Measurements from ENCODE around the gene CPA2.

The CPA2 gene

GRCh38 chr7:130302649-130303048 lies 36.0 kb downstream of the CPA2 start:
- no peak overlapping the region for H4K91ac ChIP-seq (ENCODE audit: low read depth, low read length, poor library complexity)
- peaks cover 5 to 9% of the 10 kb centered on the region in 2 donors for H3K4me1 ChIP-seq (ENCODE audit: control insufficient read depth in 2 of 2, insufficient read depth in 1 of 2, low read depth in 1 of 2, low read length in 2 of 2)
- peaks cover 0 to 3% of the 10 kb centered on the region in 2 donors for H3K9me3 ChIP-seq (replicated peaks in 1 of 2; ENCODE audit: control insufficient read depth in 2 of 2, insufficient read depth in 1 of 2, low read depth in 1 of 2, low read length in 2 of 2)
- no peak overlapping the region for H2AFZ ChIP-seq (ENCODE audit: low read length)
- H3K9ac ChIP-seq (ENCODE audit: low read depth, low read length, poor library complexity), result no peak overlapping the region
- no peak overlapping the region for H2AK5ac ChIP-seq (ENCODE audit: low read depth, low read length)
- no peaks in the 10 kb centered on the region for H3K79me1 ChIP-seq (ENCODE audit: low read depth, low read length)
- H3K18ac ChIP-seq (ENCODE audit: low read length), result no peak overlapping the region
- no peak overlapping the region for H3K14ac ChIP-seq (ENCODE audit: low read length)
- no peak overlapping the region for H4K8ac ChIP-seq (ENCODE audit: low read depth, low read length)
- H2BK15ac ChIP-seq (ENCODE audit: low read length), result no peak overlapping the region
- H3K4me2 ChIP-seq (ENCODE audit: insufficient read depth, low read length, poor library complexity, severe bottlenecking), result no peak overlapping the region
- no peak overlapping the region for H2BK5ac ChIP-seq (ENCODE audit: low read length)
- H3K36me3 ChIP-seq (replicated peaks in 1 of 2; ENCODE audit: control insufficient read depth in 2 of 2, insufficient read depth in 2 of 2, low read length in 2 of 2), result no peaks in the 10 kb centered on the region
- no peak overlapping the region for H3K4me3 ChIP-seq (ENCODE audit: low read length in 2 of 2)
- H3K27me3 ChIP-seq (ENCODE audit: control insufficient read depth in 3 of 3, insufficient read depth in 3 of 3, low read depth in 1 of 3, low read length in 3 of 3), result no peaks in the 10 kb centered on the region
- H3K4ac ChIP-seq (ENCODE audit: low read length), result no peak overlapping the region
- no peak for DNase-seq (ENCODE audit: low spot score)
- no peak overlapping the region for H2BK120ac ChIP-seq (ENCODE audit: low read depth, low read length)
- H3K23ac ChIP-seq (ENCODE audit: low read depth, low read length, poor library complexity), result no peak overlapping the region
- no peak overlapping the region for H3K27ac ChIP-seq (replicated peaks; ENCODE audit: low read length)
- H2BK12ac ChIP-seq (ENCODE audit: low read length), result no peak overlapping the region

GRCh38 chr7:130303127-130303526 lies 36.5 kb downstream of the CPA2 start:
- Histone ChIP-seq H2AFZ (ENCODE audit: low read length) (no peak overlapping the region), H3K79me1 (ENCODE audit: low read depth, low read length) (no peaks in the 10 kb centered on the region)

GRCh38 chr7:130303551-130303950 lies 36.9 kb downstream of the CPA2 start:
- Histone ChIP-seq H2BK5ac (ENCODE audit: low read length) (no peak overlapping the region), H4K8ac (ENCODE audit: low read depth, low read length) (no peak overlapping the region), H2AFZ (ENCODE audit: low read length) (no peak overlapping the region), H3K4ac (ENCODE audit: low read length) (no peak overlapping the region), H2BK15ac (ENCODE audit: low read length) (no peak overlapping the region), H3K14ac (ENCODE audit: low read length) (no peak overlapping the region), H3K27me3 (ENCODE audit: control insufficient read depth in 3 of 3, insufficient read depth in 3 of 3, low read depth in 1 of 3, low read length in 3 of 3) (no peaks in the 10 kb centered on the region), H4K91ac (ENCODE audit: low read depth, low read length, poor library complexity) (no peak overlapping the region), H3K27ac (replicated peaks; ENCODE audit: low read length) (no peak overlapping the region), H3K79me1 (ENCODE audit: low read depth, low read length) (no peaks in the 10 kb centered on the region), H2AK5ac (ENCODE audit: low read depth, low read length) (no peak overlapping the region), H3K4me3 (ENCODE audit: low read length in 2 of 2) (no peak overlapping the region), H2BK120ac (ENCODE audit: low read depth, low read length) (no peak overlapping the region), H3K9ac (ENCODE audit: low read depth, low read length, poor library complexity) (no peak overlapping the region), H3K9me3 (replicated peaks in 1 of 2; ENCODE audit: control insufficient read depth in 2 of 2, insufficient read depth in 1 of 2, low read depth in 1 of 2, low read length in 2 of 2) (peaks cover 0 to 3% of the 10 kb centered on the region in 2 donors), H3K36me3 (replicated peaks in 1 of 2; ENCODE audit: control insufficient read depth in 2 of 2, insufficient read depth in 2 of 2, low read length in 2 of 2) (no peaks in the 10 kb centered on the region), H3K4me2 (ENCODE audit: insufficient read depth, low read length, poor library complexity, severe bottlenecking) (no peak overlapping the region), H2BK12ac (ENCODE audit: low read length) (no peak overlapping the region), H3K18ac (ENCODE audit: low read length) (no peak overlapping the region), H3K23ac (ENCODE audit: low read depth, low read length, poor library complexity) (no peak overlapping the region), H3K4me1 (ENCODE audit: control insufficient read depth in 2 of 2, insufficient read depth in 1 of 2, low read depth in 1 of 2, low read length in 2 of 2) (peaks cover 0 to under 1% of the 10 kb centered on the region in 2 donors)
- no CpG with 5 or more reads among the region's 5 CpGs for WGBS, 2 donors (ENCODE audit: extremely low coverage in 2 of 2, insufficient read length in 2 of 2, insufficient replicate concordance in 1 of 2)
- no peak for DNase-seq (ENCODE audit: low spot score)

More at GRCh38 chr7:130303127-130303526, 36.5 kb downstream of the CPA2 start:
- Histone ChIP-seq H3K9me3 (replicated peaks in 1 of 2; ENCODE audit: control insufficient read depth in 2 of 2, insufficient read depth in 1 of 2, low read depth in 1 of 2, low read length in 2 of 2) (peaks cover 0 to 3% of the 10 kb centered on the region in 2 donors), H3K14ac (ENCODE audit: low read length) (no peak overlapping the region), H3K4ac (ENCODE audit: low read length) (no peak overlapping the region), H3K4me3 (ENCODE audit: low read length in 2 of 2) (no peak overlapping the region), H3K36me3 (replicated peaks in 1 of 2; ENCODE audit: control insufficient read depth in 2 of 2, insufficient read depth in 2 of 2, low read length in 2 of 2) (no peaks in the 10 kb centered on the region), H3K23ac (ENCODE audit: low read depth, low read length, poor library complexity) (no peak overlapping the region), H3K18ac (ENCODE audit: low read length) (no peak overlapping the region), H4K8ac (ENCODE audit: low read depth, low read length) (no peak overlapping the region), H2BK12ac (ENCODE audit: low read length) (no peak overlapping the region), H3K27ac (replicated peaks; ENCODE audit: low read length) (no peak overlapping the region), H2AK5ac (ENCODE audit: low read depth, low read length) (no peak overlapping the region), H3K4me1 (ENCODE audit: control insufficient read depth in 2 of 2, insufficient read depth in 1 of 2, low read depth in 1 of 2, low read length in 2 of 2) (peaks cover 0 to 5% of the 10 kb centered on the region in 2 donors), H3K9ac (ENCODE audit: low read depth, low read length, poor library complexity) (no peak overlapping the region), H2BK15ac (ENCODE audit: low read length) (no peak overlapping the region), H2BK5ac (ENCODE audit: low read length) (no peak overlapping the region), H4K91ac (ENCODE audit: low read depth, low read length, poor library complexity) (no peak overlapping the region), H2BK120ac (ENCODE audit: low read depth, low read length) (no peak overlapping the region), H3K4me2 (ENCODE audit: insufficient read depth, low read length, poor library complexity, severe bottlenecking) (no peak overlapping the region), H3K27me3 (ENCODE audit: control insufficient read depth in 3 of 3, insufficient read depth in 3 of 3, low read depth in 1 of 3, low read length in 3 of 3) (no peaks in the 10 kb centered on the region)
- DNase-seq (ENCODE audit: low spot score), result no peak
- no CpG with 5 or more reads among the region's 2 CpGs for WGBS, 2 donors (ENCODE audit: extremely low coverage in 2 of 2, insufficient read length in 2 of 2, insufficient replicate concordance in 1 of 2)

- Histone ChIP-seq H3K79me1 (ENCODE audit: low read depth, low read length) (no peaks in the 10 kb centered on the region), H3K4me2 (ENCODE audit: insufficient read depth, low read length, poor library complexity, severe bottlenecking) (no peak overlapping the region), H3K14ac (ENCODE audit: low read length) (no peak overlapping the region), H2AK5ac (ENCODE audit: low read depth, low read length) (no peak overlapping the region), H3K4ac (ENCODE audit: low read length) (no peak overlapping the region), H3K9me3 (replicated peaks in 1 of 2; ENCODE audit: control insufficient read depth in 2 of 2, insufficient read depth in 1 of 2, low read depth in 1 of 2, low read length in 2 of 2) (peaks cover 0 to 3% of the 10 kb centered on the region in 2 donors), H3K4me3 (ENCODE audit: low read length in 2 of 2) (no peak overlapping the region), H3K4me1 (ENCODE audit: control insufficient read depth in 2 of 2, insufficient read depth in 1 of 2, low read depth in 1 of 2, low read length in 2 of 2) (no peaks in the 10 kb centered on the region), H2BK120ac (ENCODE audit: low read depth, low read length) (no peak overlapping the region), H4K8ac (ENCODE audit: low read depth, low read length) (no peak overlapping the region), H3K27me3 (ENCODE audit: control insufficient read depth in 3 of 3, insufficient read depth in 3 of 3, low read depth in 1 of 3, low read length in 3 of 3) (no peaks in the 10 kb centered on the region), H3K36me3 (replicated peaks in 1 of 2; ENCODE audit: control insufficient read depth in 2 of 2, insufficient read depth in 2 of 2, low read length in 2 of 2) (no peaks in the 10 kb centered on the region), H4K91ac (ENCODE audit: low read depth, low read length, poor library complexity) (no peak overlapping the region), H3K18ac (ENCODE audit: low read length) (no peak overlapping the region), H2BK5ac (ENCODE audit: low read length) (no peak overlapping the region), H3K23ac (ENCODE audit: low read depth, low read length, poor library complexity) (no peak overlapping the region), H2BK15ac (ENCODE audit: low read length) (no peak overlapping the region), H3K9ac (ENCODE audit: low read depth, low read length, poor library complexity) (no peak overlapping the region), H3K27ac (replicated peaks; ENCODE audit: low read length) (no peak overlapping the region), H2BK12ac (ENCODE audit: low read length) (no peak overlapping the region), H2AFZ (ENCODE audit: low read length) (no peak overlapping the region)
- WGBS, 2 donors (ENCODE audit: extremely low coverage in 2 of 2, insufficient read length in 2 of 2, insufficient replicate concordance in 1 of 2), result no CpG with 5 or more reads among the region's 5 CpGs
- DNase-seq (ENCODE audit: low spot score), result no peak
These were observed 37.3 kb downstream of the CPA2 start for GRCh38 chr7:130303982-130304381.
